OCI-M2 (cell line): ENCODE measurements around the gene BARHL2.

Source experiments
- DNase-seq: peaks from one replicate; lab custom pipeline; 2025; ENCODE audit not compliant: unreplicated experiment; lab: John Stamatoyannopoulos, UW

BARHL2 gene

DNA sequence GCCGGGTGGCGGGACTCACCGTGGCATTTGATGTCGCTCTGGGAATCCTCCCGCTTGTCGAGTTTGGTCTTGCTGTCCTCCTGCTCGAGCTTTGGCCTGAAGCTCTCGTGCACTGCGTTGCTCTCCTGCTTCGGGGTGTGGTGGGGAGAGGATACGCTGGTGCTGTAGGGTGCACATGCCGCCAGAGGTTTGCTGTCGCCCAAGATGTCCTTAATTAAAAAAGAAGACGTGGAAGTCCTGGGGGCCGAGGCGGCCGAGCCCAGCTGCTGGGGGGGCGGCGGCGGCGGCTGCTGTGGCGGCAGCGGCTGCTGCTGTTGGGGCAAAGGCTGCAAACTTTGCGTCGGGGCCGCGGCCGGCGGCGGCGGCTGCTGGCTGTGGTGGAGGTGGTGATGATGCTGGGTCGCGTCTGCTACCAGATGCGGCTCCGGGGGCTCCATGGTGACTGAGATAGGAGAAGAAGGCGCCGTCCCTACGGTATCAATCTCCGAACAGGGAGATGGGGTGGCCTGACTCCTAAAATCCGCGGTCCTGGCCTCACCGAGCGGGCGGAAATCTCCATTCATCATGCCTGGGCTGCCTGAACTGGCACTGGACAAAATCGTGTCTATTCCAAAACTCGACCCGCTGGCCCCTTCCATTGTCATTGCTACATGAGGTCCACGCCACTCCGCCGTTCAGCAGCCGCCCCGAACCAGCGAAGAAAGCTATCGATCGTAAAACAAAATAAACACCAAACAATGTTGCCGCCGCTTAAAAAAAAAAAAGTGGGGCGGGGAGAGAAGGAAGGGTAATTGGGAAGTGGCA lies at the start of gene BARHL2:
TSS of gene BARHL2 (minus strand) at position 751 of the 804 bp plus-strand sequence. CDS start at position 644, 107 bp downstream.
- DNase-seq: no peak

DNA sequence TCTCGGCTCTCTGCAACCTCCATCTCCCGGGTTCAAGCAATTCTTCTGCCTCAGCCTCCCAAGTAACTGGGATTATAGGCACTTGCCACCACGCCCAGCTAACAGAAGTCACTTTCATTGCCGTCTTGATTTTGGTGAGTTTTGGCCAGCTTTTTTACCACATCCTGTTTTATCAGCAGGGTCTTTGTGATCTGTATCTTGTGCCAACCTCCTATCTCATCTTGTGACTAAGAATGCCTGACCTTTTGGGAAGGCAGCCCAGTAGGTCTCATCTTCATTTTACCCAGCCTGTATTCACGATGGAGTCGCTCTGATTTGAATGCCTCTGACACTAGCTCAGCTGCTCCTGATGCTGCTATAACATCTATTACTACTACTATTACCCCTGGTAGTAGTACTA lies 46.8 kb upstream of the BARHL2 start:
- no peak for DNase-seq

DNA sequence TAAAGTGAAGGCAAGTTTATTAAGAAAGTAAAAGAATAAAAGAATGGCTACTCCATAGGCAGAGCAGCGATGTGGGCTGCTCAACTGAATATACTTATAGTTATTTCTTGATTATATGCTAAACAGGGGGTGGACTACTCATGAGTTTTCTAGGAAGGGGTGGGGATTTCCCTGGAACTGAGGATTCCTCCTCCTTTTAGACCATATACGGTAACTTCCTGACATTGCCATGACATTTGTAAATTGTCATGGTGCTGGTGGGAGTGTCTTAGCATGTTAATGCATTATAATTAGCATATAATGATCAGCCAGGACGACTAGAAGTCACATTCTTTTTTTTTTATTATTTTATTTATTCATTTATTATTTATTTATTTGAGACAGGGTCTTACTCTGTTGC lies 46.4 kb upstream of the BARHL2 start:
- no peak for DNase-seq

DNA sequence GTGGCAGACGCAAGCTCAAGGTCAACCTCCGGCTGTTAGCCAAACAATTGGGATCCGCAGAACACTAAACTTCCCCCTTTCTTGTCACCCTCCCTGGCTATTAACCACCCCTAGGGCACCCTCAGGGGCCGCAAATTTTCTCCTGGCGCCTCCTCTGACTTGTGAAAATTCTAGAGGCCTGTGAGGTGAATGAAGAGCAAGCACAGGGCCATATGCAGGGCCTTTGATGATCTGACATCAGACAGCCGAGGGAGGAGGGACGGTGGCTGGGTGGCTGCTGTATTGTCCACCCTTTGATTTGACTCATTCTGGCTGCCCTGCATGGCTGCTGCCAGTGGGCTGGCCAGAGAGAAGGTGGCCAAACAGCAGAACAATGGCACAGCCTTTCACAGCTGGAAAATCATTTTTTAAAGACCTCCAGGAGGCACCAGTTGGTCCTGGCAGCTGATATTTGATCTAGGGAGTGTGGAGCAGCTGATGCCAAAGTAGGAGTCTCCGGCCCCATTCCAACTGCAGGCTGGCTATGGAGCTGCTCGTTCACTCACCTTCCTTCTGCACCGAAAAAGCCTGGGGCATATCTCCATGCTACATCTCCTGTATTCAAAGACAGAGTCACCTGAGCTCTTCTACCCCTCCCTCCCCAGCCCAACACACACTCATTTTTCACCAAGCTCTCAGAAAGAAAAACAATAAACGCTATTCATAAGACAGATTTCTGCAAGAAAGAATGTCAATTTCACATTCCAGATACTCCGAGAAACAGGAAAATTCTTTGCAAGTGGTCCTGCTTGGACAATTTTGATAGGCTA lies 44.9 kb upstream of the BARHL2 start:
- DNase-seq: no peak

DNA sequence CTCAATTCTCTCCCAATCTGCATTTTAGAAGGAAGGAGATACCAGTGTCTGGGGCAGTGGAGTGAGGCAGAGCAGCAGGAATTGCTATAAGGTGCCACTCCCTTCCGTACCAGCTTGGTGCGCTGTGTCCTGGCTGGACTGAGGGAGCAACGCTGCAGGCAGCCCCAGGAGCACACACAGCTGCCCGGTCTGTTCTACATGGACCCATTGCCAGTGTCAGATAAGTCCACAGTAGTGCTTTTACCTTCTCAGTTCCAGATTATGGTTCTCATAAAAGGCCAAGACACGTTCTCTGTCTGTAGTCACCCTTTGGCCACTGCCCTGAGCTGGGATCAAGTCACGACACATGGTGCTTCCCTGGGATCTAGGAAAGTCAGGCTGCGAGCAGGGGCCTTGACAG lies 44.1 kb upstream of the BARHL2 start:
- no peak for DNase-seq

DNA sequence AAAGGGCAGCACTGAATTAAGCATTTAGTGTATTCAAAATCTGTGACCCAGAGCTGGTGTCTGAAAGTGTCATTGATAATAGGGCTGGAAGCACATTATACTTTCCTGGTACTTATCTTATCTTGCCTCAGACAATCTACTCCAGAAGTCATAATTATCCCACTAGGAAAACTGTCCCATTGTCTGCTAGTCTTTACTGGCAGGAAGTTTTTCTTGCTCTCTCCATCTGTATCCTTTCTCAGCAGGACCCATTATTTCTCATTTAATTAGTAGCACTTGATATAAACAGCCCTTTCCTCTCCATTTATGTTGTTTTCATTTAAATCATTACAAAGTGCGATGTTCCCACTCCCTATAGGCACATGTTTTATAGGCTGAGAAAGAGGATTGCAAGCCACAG lies 36.5 kb upstream of the BARHL2 start:
- DNase-seq: no peak

DNA sequence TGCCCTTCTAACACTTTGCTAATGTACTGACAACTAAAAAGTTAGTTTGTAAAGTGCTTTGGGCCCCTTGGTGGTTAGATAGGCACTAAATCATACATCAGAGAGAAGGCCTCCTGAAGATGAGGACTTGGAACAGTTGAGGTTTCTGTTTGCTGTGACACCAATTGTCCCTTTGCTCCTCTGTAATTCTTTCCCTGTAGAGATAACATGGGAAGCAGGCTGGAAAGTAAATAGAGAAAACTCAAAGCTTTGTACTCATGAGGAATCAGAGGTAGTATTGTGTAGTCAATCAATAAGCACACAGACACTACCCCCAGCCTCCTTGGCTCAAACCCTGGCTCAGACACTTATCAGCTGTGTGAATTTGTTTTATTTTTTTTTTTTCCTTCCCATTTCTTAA lies 31.6 kb upstream of the BARHL2 start:
- DNase-seq: no peak

DNA sequence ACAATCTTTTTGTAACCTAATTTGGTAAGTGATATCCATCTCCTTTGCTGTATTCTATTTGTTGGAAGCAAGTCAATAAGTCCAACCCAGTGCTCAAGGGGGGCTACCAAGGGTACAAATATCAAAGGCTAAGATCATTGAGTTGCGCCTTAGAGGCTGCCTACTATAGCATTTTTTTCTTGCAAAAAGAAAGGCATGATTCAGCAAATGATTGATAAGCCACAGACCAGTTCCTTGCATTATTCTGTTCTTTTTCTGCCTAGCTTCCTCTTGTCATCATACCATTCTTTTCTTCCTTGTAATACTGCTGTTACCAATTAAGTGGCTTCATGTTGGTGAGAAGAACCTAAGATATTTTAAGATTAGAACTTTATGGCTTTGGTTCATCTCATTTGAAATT lies 29.8 kb upstream of the BARHL2 start:
- no peak for DNase-seq

DNA sequence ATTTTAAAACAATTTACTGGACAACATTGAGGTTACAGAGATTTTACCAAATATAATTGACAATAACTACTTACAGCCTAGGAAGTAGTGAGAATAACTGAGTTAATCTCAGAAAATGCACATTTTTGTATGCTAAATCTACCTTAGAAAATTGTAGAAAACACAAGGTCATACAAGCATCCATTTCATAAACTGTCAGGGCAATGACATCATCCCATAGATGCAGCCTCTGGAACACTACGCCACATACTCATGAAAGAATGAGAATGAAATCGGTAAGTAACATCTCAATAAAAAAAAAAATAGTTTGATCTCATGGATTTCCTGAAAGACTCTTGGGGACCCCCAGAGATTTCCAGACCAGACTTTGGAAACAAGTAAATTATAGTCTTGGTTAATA lies 28.9 kb upstream of the BARHL2 start:
- no peak for DNase-seq

DNA sequence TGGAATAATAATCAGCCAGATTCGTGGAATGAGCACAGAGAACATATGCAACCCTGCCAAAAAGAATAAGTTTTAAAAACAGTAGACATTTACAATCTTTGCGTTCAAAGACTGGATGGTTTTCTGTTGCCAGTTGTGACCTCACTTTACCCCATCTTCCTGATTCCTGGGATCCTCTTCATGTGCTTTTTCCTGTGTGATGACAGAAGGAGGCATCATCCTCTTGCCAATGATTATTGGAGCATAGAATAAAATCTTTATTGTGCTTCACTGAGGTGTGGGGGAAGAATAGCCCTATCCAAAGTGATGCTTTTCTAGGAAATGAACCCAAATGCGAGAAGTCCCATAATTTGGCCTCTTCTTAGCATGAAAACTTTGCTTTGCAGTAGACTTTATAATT lies 15.0 kb upstream of the BARHL2 start:
- DNase-seq: no peak

DNA sequence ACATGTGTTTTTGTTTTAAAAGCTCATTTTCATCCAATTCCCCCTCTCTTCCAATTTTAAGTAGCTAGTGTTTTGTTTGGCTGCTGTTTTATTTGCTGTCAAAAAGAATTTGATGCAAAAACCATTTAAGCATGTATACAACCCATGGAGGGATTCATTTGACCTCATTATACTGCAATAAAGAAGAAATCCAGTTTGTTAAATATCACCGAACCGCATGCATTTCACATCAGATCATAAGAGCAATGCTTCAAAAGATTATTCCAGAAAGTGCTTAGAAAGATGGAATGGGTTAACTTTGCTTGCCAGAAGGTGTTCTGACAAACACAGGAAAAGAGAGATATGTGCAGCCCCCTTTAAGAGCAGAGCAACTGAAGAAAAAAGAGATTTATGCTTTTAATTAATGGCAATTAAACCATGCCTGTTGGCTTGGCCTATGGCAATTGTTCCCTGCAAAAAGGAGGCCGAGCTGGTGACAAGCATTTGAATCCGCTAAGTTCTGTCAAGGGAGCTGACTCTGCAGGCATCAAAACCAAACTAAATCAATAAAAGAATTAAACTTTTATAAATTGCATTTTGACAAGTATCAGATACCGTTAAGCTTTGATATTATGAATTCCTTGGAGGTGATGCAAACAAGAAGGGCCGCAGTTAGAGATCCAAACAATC lies 14.4 kb upstream of the BARHL2 start:
- DNase-seq: no peak

DNA sequence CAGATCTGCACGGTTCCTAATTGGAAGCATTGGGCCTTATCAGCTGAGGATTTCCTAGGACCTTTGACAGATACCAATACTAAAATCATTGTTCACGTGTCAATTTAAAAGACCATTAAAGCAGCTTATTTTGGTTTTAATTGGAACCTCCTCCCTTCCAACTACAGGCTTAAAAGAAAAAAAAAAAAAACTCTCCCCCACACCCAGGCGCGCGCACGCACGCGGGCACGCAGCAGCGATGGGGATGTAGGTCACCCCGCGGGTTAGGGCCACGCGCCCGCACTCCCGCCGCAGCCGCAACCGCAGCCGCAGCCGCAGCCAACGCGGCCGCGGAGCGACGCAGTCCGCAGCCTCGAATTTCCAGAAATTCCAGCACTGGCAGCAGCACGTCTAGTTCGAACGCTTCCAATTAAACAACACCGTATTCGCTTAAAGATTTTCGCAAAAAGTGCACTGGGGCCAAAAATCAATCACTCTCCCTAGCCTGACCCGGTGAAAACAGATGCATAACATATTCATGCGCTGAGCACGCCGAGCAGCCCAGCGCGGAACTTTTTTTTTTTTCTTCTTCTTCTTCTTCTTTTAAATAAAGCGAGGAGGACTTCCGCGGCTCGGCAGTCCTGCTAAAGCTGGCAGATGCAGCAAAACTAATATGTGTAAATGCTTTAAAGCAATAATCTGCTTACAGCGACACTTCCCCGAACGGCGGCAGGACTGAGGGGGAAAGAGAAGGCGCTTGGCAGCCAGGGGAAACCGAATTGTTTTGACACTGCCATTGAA lies 13.3 kb upstream of the BARHL2 start:
- no peak for DNase-seq

DNA sequence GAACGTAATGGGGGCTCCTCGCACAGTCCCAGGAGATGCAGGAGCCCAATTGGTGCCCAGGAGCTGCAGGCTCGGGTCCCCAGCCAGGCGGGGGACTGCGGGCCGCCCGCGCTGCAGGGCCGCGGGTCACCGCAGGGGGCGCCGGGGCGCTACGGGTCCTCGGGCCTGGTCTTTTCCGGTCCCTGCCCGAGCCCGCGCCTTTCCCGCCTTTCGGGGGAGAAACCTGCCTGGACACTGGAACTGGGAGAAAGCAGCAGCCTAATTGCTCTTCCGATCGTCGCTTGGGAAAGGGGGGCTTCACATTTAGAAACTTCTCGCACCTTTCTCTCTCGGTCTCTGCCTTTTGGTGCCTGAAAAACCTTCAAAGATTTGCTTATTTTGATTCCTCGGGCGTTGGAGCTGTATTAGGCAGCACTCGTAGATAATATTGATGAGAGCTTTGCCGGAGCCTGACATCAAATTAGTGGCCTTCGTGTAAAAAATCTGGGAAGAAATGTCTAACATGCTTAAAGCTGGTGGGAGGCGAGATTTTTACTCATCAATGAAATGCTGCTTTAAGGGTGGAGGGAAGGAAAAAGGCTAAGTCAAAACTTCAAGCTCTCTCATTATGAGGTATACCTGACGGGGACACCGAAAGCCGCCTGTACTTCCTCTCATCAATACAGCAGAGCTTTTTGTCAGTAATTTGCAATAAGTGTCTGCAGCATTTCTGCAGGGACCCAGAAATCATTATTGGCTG lies 12.6 kb upstream of the BARHL2 start:
- DNase-seq: no peak

DNA sequence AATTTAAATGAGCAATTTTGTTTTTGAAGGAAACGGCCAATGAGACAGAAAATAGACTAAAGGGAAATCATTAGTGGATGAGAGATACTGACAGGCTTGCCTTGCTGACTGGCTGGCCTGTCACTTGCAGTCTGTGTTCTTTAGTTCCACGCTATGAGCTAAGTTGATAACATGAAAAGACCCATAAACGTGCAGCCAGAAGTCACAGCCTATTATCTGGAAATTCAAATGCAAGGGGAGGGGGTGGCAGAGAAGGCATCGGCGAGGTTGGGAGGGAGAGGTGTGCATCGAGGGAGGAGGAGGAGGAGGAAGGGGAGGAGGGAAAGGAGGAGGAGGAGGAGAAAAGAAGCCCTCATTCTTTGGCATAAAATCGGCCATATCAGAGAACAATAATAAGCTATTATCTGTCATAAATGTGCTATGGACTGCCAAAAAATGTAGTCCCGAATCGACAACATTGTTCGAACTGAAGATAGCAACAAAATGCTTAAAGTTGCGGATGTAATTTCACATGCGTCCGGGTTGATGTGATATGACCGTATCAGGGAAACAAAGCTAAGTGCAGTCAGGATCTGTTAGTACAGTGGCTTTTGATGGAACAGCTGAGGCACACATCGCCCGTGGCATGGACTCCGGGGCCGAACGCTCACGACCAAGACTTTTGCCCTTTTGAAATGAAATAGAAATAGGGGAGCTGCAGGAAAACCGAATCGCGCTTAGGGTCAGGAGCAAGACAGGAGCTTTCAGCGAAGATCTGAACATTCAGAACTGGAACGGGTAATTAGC lies 11.6 kb upstream of the BARHL2 start:
- DNase-seq: no peak

DNA sequence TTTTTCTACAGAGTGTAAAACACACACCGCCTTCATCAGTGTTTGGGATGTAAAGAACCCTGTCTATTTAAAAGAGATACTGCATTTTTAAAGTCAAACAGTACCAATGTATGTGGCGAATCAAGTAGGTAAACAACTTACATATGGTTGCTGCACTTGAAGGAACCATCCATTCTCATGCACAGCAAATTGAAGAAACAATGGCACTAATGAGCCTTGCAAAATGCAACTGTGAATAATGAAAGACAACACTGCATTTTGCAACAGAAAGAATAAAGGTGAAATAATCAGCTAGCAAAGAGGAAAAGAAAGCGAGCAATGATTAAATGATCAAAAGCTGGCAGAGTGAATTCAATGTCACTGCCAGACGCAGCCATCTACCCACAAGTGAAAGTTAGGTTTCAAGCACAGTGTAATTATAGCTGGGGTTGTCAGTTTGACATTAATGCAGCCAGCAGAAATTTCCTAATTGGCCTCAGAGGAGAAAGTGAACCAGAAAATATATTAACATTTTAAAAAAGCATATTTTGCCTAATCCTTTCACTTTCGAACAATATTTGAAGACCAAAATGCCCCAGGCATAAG lies 10.9 kb upstream of the BARHL2 start:
- DNase-seq: no peak

DNA sequence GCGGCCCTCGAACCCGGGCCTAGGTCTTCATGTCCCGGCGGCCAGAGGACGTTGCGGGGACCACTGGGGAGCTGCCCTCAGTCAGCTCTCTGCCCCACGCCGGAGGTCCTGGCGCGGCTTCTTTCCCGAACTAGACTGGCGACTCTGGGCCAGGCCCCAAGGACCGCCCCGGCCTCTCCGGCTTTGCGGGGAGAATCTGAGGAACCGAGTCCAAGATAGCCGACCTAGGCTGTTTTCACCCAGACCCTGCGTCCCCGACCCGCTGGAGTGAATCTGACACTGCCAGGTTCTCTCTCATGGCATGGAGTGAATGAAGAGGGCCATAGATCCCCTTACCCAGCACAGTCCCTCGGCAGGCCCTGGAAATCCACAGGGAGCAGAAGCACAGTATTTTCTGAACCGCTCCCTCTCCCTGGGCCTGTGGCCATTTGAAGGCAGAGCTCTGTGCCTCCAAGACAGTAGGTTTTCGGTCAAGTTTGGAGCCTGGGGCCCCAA lies 9.9 kb upstream of the BARHL2 start:
- DNase-seq: no peak

DNA sequence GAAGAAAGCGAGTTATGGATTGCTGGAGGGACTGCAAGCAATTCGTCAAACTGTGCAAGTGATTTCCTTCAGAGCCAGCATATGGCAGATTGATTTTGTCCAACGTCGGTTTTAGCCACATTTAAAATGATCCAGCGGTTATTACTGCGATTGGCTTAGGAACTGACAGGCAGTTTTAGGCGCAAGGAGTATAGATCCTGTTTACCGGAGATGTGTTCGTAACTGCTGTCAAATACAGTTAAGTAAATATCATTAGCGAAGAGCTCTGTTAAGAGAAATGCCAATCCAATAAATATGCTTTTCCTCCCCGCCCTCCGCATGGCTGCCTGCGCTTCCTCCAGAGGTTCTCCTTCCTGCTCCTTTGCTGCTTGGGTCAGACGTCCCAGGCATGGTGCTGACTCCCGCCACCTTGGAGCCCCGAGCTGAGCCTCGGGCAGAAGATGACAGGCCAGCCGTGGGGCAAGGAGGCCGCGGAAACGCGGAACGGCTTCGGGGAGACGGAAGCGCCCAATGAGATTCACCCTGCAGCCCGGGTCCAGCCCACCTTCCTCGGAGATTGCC lies 9.4 kb upstream of the BARHL2 start:
- no peak for DNase-seq

DNA sequence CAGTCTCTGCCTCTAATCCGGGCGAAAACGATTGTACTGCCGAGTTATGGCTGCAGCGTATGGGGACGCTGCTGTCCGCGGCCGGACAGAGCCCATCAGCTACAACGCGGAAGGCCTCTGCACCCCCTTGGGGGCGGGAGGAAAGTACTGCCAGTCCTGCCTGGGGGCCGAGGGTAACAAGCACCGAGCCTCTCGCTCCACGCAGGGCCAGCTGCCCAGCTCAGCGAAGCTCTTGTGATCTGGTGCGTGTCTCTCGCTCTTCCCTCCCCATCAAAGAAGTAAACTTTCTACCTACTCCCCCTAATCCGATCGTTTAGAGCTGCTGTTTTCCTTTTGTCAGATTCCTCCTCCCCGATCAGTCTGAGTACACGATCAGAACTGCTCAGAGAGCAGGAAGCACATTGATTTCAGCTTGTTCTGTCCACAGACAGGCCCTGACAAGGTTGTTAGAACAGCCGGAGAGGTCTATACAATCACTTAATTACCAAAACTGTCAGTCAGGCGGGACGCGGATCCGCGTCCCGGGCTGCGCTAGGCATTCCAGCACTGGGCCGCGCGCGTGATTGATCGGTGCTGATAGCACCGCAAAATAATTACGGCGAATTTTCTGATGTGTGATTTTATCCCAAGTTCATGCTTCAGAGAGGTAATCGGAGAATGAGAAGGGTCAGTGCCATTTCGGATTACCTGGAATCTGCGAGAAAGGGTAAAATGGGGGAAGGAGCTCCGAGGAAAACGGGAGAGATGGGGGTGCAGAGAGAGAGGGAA lies 8.7 kb upstream of the BARHL2 start:
- DNase-seq: no peak
